Measurements from ENCODE around the gene FAAH. TPM values are rescaled to one million over a fixed set of nuclear protein-coding genes. Genes with fewer than 3 reads are reported as not detected.

The FAAH gene
- total and polyA plus RNA-seq, 4 donors: 14.3 to 43.3 (median 27.0) TPM

DNA sequence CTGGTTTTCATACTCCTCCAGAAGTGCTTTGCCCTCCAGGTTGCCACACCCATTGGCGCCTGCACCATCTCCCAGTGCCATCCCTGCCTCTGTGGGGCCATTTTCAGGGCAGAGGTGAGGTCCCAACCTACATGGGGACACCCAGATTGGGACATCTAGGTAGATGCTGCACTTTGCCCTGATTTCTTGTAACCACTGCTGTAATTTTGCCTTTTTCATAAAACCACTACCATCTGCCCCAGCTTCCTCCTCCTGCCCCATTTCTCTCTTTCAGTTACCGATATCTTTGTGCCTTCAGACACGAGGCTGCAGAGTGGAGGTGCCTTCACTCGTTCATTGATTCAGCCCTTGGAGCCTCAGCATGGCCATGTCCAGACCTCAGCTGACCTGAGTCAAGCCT lies 21.4 kb downstream of the FAAH start:
- Histone ChIP-seq H3K27ac (ENCODE audit: low read depth, low read length) (no peak overlapping the region), H3K4me1 (ENCODE audit: control insufficient read depth, insufficient read depth, low read length) (peaks cover 14% of the 10 kb centered on the region), H3K27me3 (ENCODE audit: control insufficient read depth, insufficient read depth, low read length) (no peaks in the 10 kb centered on the region), H3K9me3 (ENCODE audit: control insufficient read depth, insufficient read depth, low read length) (no peaks in the 10 kb centered on the region), H3K4me3 (ENCODE audit: low read depth, low read length) (no peak overlapping the region), H3K36me3 (ENCODE audit: control insufficient read depth, insufficient read depth, low read length) (peaks cover 42% of the 10 kb centered on the region)
- 86% methylated on average over 4 of the region's 4 CpGs for WGBS (ENCODE audit: insufficient coverage)
- no peak for DNase-seq (ENCODE audit: low read depth in 4 of 6, low spot score in 6 of 6)

DNA sequence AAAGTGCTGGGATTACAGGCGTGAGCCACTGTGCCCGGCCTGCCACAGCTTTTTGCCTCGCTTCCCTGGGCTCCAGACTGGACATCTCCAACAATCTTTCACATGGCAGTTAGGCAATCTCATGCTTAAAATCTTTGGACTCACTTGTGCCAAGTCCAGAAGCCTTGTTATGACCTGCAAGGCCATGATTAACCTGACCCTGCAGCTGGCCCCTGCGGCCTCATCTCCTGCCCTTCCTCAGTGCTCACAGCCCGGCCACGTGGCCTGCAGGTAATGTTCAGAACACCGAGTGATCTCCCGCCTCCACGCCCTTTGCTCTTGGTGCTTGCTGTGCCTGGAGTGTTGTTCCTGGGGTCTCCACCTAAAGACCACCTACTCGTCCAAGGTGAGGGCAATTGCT lies 24.9 kb downstream of the FAAH start:
- no peak for DNase-seq (ENCODE audit: low read depth in 4 of 6, low spot score in 6 of 6)
- Histone ChIP-seq H3K27me3 (ENCODE audit: control insufficient read depth, insufficient read depth, low read length) (no peaks in the 10 kb centered on the region), H3K4me3 (ENCODE audit: low read depth, low read length) (no peak overlapping the region), H3K36me3 (ENCODE audit: control insufficient read depth, insufficient read depth, low read length) (peaks cover 8% of the 10 kb centered on the region), H3K4me1 (ENCODE audit: control insufficient read depth, insufficient read depth, low read length) (no peaks in the 10 kb centered on the region), H3K27ac (ENCODE audit: low read depth, low read length) (no peak overlapping the region), H3K9me3 (ENCODE audit: control insufficient read depth, insufficient read depth, low read length) (no peaks in the 10 kb centered on the region)
- WGBS (ENCODE audit: insufficient coverage): 92% methylated on average over 9 of the region's 10 CpGs

DNA sequence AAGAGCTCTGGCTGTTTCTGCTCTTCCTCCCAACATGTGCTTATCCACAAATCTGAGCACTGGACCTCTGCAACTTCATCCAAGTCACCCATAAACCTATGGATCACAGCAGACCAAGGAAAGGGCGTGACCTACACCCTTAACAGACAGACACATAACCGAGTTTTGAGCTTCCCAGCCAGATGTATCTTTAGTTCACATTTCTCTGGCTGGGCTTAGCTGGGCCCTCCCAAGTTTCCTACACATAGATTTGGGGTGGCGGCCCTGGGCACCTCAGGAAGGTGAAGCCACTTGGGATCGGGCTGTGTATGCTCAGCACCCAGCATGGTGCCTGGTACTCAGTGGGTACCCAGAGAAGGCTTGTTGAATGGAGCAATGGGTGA lies 26.4 kb downstream of the FAAH start:
- peaks cover 3% of the 10 kb centered on the region for H3K36me3 ChIP-seq (ENCODE audit: control insufficient read depth, insufficient read depth, low read length)
- WGBS (ENCODE audit: insufficient coverage): 91% methylated on average over 4 of the region's 4 CpGs

DNA sequence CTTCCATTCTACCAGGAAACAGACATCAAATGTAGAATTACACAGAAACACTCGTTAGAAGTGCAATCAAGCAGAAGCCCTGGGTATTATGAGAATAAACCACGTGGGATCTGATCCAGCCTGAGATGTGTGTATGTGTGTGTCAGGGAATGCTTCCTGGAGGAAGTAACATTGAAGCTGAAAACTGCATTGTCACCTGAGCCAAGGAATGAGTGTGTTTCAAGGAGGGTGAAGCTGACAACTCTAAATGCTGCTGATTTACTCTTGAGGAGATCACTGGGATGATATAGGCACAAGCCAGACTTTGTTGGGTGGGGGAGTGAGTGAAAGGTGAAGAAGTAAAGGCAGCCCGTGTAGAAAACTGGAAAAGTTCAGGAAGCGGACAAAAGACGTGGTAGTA lies 27.6 kb downstream of the FAAH start:
- no peak overlapping the region for H3K27ac ChIP-seq (ENCODE audit: low read depth, low read length)

More for the DNA sequence above, 26.4 kb downstream of the FAAH start:
- Histone ChIP-seq H3K4me1 (ENCODE audit: control insufficient read depth, insufficient read depth, low read length) (no peaks in the 10 kb centered on the region), H3K27me3 (ENCODE audit: control insufficient read depth, insufficient read depth, low read length) (no peaks in the 10 kb centered on the region), H3K4me3 (ENCODE audit: low read depth, low read length) (no peak overlapping the region), H3K27ac (ENCODE audit: low read depth, low read length) (no peak overlapping the region), H3K9me3 (ENCODE audit: control insufficient read depth, insufficient read depth, low read length) (no peaks in the 10 kb centered on the region)
- DNase-seq (ENCODE audit: low read depth in 4 of 6, low spot score in 6 of 6): no peak

DNA sequence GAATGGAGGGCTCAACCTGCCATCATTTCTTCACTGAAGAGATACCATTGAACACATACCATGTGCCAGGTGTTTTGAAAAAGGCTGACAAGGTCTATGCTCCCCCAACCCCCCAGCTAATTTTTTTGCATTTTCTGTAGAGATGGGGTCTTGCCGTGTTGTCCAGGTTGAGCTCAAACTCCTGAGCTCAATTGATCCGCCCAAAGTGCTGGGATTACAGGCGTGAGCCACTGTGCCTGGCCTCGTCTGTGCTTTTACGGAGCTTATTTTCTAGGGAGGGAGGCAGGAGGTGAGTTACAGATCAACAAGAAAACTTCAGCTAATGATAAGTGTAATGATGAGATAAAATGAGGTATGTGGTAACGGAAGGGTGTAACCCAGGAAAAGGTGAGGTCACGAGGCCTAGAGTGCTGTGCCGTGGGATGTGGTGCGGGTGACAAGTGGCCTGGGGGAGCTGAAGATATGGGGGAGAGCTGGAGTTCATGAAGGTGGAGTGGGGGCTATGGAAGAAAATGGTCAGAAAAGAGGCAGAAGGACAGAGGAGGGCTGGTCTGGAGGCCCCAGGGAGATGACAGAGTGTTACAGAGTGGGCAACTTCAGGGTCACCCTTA lies 28.2 kb downstream of the FAAH start:
- Histone ChIP-seq H3K36me3 (ENCODE audit: control insufficient read depth, insufficient read depth, low read length) (no peaks in the 10 kb centered on the region), H3K27me3 (ENCODE audit: control insufficient read depth, insufficient read depth, low read length) (no peaks in the 10 kb centered on the region), H3K4me1 (ENCODE audit: control insufficient read depth, insufficient read depth, low read length) (no peaks in the 10 kb centered on the region), H3K27ac (ENCODE audit: low read depth, low read length) (no peak overlapping the region), H3K9me3 (ENCODE audit: control insufficient read depth, insufficient read depth, low read length) (no peaks in the 10 kb centered on the region), H3K4me3 (ENCODE audit: low read depth, low read length) (no peak overlapping the region)
- DNase-seq (ENCODE audit: low read depth in 4 of 6, low spot score in 6 of 6): no peak
- WGBS (ENCODE audit: insufficient coverage): 96% methylated on average over 9 of the region's 9 CpGs

More for the DNA sequence above, 27.6 kb downstream of the FAAH start:
- no peak overlapping the region for H3K4me3 ChIP-seq (ENCODE audit: low read depth, low read length)
- no peaks in the 10 kb centered on the region for H3K9me3 ChIP-seq (ENCODE audit: control insufficient read depth, insufficient read depth, low read length)
- H3K36me3 ChIP-seq (ENCODE audit: control insufficient read depth, insufficient read depth, low read length): no peaks in the 10 kb centered on the region
- no peaks in the 10 kb centered on the region for H3K4me1 ChIP-seq (ENCODE audit: control insufficient read depth, insufficient read depth, low read length)
- H3K27me3 ChIP-seq (ENCODE audit: control insufficient read depth, insufficient read depth, low read length): no peaks in the 10 kb centered on the region
- WGBS (ENCODE audit: insufficient coverage): 50% methylated on average over 1 of the region's 5 CpGs
- DNase-seq (ENCODE audit: low read depth in 4 of 6, low spot score in 6 of 6): no peak

DNA sequence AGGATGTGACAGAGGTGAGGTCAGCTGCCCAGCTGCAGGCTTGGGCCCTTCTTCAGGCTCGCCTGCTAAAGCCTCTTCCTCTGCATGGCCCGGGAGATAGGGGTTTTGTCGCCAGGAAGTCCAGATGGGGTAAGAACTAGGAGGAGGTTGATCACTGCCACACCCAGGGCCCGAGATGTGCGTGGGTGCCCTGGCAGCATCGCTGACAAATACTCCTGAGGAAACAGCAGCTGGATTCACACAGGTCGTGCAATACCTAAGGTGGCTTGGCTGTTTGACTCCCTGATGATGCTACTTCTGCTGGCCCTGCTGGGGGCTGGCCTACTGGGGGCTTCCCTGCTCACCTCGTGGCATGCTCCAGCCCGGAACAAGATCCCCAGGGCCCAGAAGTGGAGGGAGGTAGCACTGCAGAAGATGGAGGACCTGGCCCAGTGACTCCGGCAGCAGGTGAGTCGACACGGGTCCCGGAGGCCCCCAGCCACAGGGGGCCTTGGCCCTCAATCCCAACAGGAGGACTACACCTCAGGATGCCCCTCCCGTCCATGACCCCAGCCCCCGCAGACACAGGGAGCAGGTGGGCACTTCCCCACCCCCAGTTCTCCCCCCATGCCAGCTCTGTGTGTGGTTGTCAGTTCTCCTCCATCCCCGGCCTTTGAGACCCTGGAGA lies 29.6 kb downstream of the FAAH start:
- no peak for DNase-seq (ENCODE audit: low read depth in 4 of 6, low spot score in 6 of 6)
- Histone ChIP-seq H3K27me3 (ENCODE audit: control insufficient read depth, insufficient read depth, low read length) (no peaks in the 10 kb centered on the region), H3K27ac (ENCODE audit: low read depth, low read length) (no peak overlapping the region), H3K4me3 (ENCODE audit: low read depth, low read length) (no peak overlapping the region), H3K9me3 (ENCODE audit: control insufficient read depth, insufficient read depth, low read length) (no peaks in the 10 kb centered on the region), H3K36me3 (ENCODE audit: control insufficient read depth, insufficient read depth, low read length) (no peaks in the 10 kb centered on the region), H3K4me1 (ENCODE audit: control insufficient read depth, insufficient read depth, low read length) (no peaks in the 10 kb centered on the region)
- WGBS (ENCODE audit: insufficient coverage): 90% methylated on average over 12 of the region's 16 CpGs

DNA sequence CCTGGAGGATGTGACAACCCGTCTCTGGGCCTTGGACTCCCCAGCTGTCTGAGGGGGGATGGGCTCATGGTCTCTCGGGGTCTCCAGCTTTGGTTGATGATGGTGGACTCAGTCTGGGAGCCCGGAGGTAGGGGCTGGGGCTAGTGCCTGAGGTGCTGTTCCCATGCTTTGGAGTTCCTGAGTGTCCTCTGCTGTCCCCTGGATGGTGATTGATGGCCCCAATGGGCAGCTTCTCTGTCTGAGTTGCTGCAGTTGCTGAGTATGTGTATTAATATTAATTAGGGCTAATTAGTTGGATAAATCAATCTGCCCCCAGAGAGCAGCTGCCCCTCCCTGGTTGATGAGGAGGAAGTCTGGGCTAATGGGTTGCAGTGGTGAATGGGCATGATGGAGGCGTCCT lies 30.6 kb downstream of the FAAH start:
- no peak overlapping the region for H3K27ac ChIP-seq (ENCODE audit: low read depth, low read length)
- no peaks in the 10 kb centered on the region for H3K36me3 ChIP-seq (ENCODE audit: control insufficient read depth, insufficient read depth, low read length)
- DNase-seq (ENCODE audit: low read depth in 4 of 6, low spot score in 6 of 6): peak in 1 of 6 donors; percentile 20
- no peaks in the 10 kb centered on the region for H3K4me1 ChIP-seq (ENCODE audit: control insufficient read depth, insufficient read depth, low read length)
- no peaks in the 10 kb centered on the region for H3K27me3 ChIP-seq (ENCODE audit: control insufficient read depth, insufficient read depth, low read length)
- H3K9me3 ChIP-seq (ENCODE audit: control insufficient read depth, insufficient read depth, low read length): no peaks in the 10 kb centered on the region
- no peak overlapping the region for H3K4me3 ChIP-seq (ENCODE audit: low read depth, low read length)
- WGBS (ENCODE audit: insufficient coverage): 58% methylated on average over 4 of the region's 4 CpGs

DNA sequence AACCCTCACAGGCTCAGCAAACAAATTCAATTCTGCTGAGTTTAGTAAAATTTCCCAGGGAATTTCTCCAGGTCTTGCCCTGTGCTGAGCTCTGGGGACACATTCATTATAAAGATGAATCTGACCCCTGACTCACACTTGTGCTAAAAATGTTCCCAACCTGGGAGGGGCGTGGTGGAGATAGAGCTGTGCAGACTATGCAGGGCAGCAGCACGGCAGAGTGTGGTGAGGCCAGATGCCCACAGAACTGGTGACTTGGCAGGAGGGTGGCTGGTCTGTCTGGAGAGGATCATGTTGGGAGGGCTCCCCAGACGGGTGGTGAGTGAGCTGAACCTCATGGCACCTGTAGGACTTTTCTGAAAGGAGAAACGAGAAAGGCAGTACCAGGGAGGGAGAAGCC lies 31.6 kb downstream of the FAAH start:
- H3K9me3 ChIP-seq (ENCODE audit: control insufficient read depth, insufficient read depth, low read length): no peaks in the 10 kb centered on the region
- no peak overlapping the region for H3K4me3 ChIP-seq (ENCODE audit: low read depth, low read length)
- H3K36me3 ChIP-seq (ENCODE audit: control insufficient read depth, insufficient read depth, low read length): no peaks in the 10 kb centered on the region
- no peak for DNase-seq (ENCODE audit: low read depth in 4 of 6, low spot score in 6 of 6)
- H3K27me3 ChIP-seq (ENCODE audit: control insufficient read depth, insufficient read depth, low read length): no peaks in the 10 kb centered on the region
- H3K27ac ChIP-seq (ENCODE audit: low read depth, low read length): no peak overlapping the region
- H3K4me1 ChIP-seq (ENCODE audit: control insufficient read depth, insufficient read depth, low read length): no peaks in the 10 kb centered on the region
- WGBS (ENCODE audit: insufficient coverage): 85% methylated on average over 4 of the region's 4 CpGs

DNA sequence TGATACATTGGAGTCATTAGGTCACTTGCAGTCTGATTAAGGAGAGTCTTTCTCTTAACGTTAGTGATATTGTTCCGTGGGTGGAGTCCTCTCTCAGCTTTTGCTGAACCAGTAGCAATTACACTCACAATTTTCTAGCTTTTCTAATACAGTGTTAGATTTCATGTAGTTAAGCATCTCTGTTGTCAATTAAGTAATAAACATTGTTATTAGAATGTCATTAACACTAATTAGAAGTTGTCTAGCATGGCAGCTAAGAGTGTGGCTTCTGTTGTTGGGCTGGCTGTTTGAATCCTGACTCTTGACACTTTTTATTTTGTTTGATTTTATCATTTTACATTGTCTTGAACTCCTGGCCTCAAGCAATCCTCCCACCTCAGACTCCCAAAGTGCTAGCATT lies 33.4 kb downstream of the FAAH start:
- Histone ChIP-seq H3K27ac (ENCODE audit: low read depth, low read length) (no peak overlapping the region), H3K4me1 (ENCODE audit: control insufficient read depth, insufficient read depth, low read length) (no peaks in the 10 kb centered on the region), H3K9me3 (ENCODE audit: control insufficient read depth, insufficient read depth, low read length) (no peaks in the 10 kb centered on the region), H3K27me3 (ENCODE audit: control insufficient read depth, insufficient read depth, low read length) (no peaks in the 10 kb centered on the region), H3K36me3 (ENCODE audit: control insufficient read depth, insufficient read depth, low read length) (no peaks in the 10 kb centered on the region), H3K4me3 (ENCODE audit: low read depth, low read length) (no peak overlapping the region)
- DNase-seq (ENCODE audit: low read depth in 4 of 6, low spot score in 6 of 6): no peak
- WGBS (ENCODE audit: insufficient coverage): no CpG with 5 or more reads among the region's 2 CpGs

DNA sequence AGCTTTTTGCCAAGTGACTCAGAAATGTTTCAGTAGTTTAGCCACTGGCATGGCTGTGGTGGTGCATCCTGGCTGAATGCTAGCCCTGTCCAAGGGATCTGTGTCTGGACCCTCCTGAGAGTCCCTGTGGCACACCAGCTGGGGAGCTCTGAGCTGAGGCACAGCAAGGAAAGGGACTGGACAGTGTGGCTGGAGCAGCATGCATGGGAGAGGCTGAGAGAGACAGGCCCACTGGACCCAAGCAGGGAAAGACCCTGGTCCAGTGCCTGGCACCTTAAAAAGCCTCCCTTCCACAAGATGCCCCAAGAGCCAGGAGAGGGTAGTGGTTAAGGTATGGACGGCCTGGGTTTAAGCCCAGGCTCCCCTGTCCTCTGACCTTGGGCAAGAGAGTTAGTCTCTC lies 35.3 kb downstream of the FAAH start:
- no peaks in the 10 kb centered on the region for H3K9me3 ChIP-seq (ENCODE audit: control insufficient read depth, insufficient read depth, low read length)
- H3K27ac ChIP-seq (ENCODE audit: low read depth, low read length): no peak overlapping the region
- WGBS (ENCODE audit: insufficient coverage): 100% methylated on average over 1 of the region's 1 CpG
- H3K4me1 ChIP-seq (ENCODE audit: control insufficient read depth, insufficient read depth, low read length): no peaks in the 10 kb centered on the region
- H3K27me3 ChIP-seq (ENCODE audit: control insufficient read depth, insufficient read depth, low read length): no peaks in the 10 kb centered on the region
- no peak overlapping the region for H3K4me3 ChIP-seq (ENCODE audit: low read depth, low read length)
- no peaks in the 10 kb centered on the region for H3K36me3 ChIP-seq (ENCODE audit: control insufficient read depth, insufficient read depth, low read length)
- no peak for DNase-seq (ENCODE audit: low read depth in 4 of 6, low spot score in 6 of 6)

Data from spinal cord (tissue), 10 donors.